ENCODE data around the gene LRMDA.

Gene LRMDA

DNA sequence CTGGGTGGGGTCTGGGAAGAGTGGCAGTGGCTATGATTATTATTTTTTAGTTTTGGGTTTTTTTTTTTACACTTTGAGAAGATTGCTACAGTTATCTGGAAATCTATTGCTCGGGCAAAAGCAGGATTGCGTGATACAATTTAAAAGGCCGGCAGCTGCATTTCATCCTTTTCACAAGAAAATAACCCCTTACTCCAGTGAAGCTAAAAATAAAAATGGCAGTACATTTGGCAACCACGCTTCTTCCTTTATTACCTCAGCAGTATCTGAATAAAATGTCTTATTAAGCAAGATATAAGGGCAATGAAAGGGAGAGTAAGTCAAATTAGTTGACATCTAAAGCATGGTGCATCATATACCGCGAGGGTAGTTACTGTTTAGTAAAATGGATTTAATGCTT, 496.8 kb downstream of the LRMDA start:
- TF ChIP-seq, protein P1, sequence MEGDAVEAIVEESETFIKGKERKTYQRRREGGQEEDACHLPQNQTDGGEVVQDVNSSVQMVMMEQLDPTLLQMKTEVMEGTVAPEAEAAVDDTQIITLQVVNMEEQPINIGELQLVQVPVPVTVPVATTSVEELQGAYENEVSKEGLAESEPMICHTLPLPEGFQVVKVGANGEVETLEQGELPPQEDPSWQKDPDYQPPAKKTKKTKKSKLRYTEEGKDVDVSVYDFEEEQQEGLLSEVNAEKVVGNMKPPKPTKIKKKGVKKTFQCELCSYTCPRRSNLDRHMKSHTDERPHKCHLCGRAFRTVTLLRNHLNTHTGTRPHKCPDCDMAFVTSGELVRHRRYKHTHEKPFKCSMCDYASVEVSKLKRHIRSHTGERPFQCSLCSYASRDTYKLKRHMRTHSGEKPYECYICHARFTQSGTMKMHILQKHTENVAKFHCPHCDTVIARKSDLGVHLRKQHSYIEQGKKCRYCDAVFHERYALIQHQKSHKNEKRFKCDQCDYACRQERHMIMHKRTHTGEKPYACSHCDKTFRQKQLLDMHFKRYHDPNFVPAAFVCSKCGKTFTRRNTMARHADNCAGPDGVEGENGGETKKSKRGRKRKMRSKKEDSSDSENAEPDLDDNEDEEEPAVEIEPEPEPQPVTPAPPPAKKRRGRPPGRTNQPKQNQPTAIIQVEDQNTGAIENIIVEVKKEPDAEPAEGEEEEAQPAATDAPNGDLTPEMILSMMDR (conservative IDR thresholded peaks at IDR 0.05; ENCODE audit: low read depth, low read length), result no peak
- no peak overlapping the region for H3K4me3 ChIP-seq (ENCODE audit: low read length)
- no peak for DNase-seq (ENCODE audit: low read depth)

DNA sequence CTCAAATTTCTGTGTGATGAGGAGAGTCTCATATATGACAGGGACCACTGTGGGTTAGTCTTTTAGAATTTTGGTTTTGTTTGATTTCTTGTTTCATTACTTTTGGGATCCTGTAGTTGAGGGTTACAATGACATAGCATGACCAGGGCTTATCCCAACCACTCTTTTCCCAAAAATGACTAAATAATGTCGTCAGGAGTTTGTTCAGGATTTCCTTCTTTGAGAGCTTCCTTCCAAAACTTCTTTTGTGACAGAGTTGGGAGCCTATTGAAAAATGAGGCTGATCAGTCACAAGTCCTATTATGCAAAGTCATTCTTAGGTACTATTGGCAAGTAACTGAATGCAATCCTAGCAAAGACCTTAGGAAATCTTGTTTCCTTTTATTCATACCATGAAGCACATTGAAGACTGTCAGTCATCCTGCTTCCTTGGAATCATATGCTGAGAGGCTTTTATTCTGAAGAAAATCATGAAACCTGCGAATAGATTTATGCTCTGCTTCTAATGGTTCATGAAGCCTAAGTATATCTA, 498.3 kb downstream of the LRMDA start:
- DNase-seq (ENCODE audit: low read depth), result no peak
- no peak overlapping the region for H3K4me3 ChIP-seq (ENCODE audit: low read length)
- TF ChIP-seq, protein P1 (conservative IDR thresholded peaks at IDR 0.05; ENCODE audit: low read depth, low read length), result no peak

DNA sequence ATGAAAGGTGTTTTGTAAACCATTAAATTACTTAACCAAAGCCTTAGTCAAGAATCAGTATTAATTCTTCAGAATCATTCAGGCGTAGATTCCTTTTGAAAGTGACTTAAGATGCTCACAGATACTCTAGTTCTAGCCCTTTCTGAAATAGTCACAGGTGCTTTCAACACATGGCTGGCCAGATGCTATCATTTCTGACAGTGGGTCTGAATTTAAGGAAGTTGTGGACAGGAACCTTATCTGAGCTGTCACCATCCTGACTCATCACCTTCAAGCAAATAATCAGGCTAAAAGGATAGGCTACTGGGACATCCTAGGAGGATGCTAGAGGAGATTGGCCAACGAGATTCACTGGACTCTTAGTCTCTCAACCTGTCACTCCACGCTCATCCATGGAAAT, 501.5 kb downstream of the LRMDA start:
- TF ChIP-seq, protein P1 (conservative IDR thresholded peaks at IDR 0.05; ENCODE audit: low read depth, low read length), result no peak
- H3K4me3 ChIP-seq (ENCODE audit: low read length), result no peak overlapping the region
- DNase-seq (ENCODE audit: low read depth), result no peak

DNA sequence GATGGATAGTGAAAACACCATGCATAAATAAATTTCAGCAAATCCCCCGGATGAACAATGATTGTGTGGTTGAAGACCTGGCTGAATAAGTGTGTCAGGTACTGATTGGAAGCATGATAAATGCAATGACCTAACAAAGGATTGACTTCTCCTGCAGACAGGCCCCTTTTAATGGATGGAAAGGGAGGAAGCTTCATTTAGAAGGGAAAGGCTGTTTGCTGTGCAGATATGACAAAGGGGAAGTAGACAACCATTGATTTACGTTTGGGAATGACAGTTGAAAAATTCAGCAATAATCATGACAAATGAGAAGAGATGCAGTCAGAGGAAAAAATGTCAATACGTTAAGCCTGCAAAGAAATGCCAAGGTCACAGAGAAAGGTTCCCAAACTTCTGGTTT, 503.8 kb downstream of the LRMDA start:
- TF ChIP-seq, protein P1 (conservative IDR thresholded peaks at IDR 0.05; ENCODE audit: low read depth, low read length), result no peak
- DNase-seq (ENCODE audit: low read depth), result no peak
- no peak overlapping the region for H3K4me3 ChIP-seq (ENCODE audit: low read length)

DNA sequence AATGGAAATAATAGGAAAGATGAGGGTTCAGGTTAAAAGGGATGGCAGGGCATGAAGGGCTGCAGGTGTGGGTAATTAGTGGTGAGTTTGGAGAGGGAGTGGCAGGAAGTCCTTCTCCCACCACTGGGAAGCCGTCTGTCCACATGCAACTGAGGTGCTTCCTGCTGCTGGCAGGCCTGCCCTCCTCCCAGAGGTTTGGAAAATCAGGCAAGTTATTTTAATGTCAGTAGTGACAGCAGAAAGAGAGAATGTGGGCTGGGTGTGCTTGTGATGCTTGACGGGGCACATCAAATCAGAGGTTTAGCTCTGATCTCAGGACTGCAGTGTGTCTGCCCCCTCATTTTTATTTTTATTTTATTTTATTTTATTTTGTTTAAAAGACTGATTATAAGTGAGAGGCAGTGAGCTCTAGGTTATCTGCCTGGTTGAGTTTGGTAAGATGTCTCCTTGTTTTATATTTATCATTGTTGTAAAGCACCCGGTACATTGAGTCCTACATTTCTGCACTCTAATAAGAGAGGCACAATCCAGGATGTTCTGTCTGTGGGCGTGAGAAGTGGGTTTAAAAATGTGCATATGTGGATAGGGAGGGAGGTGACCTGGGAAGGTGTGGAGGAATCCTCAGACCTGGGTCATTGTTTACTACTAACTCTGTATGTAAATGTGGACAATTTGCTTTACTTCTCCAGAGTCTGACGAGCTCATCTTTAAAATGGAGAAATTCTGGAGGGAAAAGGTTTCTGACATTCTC, 504.4 kb downstream of the LRMDA start:
- no peak for DNase-seq (ENCODE audit: low read depth)
- TF ChIP-seq, protein P1 (conservative IDR thresholded peaks at IDR 0.05; ENCODE audit: low read depth, low read length), result no peak
- no peak overlapping the region for H3K4me3 ChIP-seq (ENCODE audit: low read length)

DNA sequence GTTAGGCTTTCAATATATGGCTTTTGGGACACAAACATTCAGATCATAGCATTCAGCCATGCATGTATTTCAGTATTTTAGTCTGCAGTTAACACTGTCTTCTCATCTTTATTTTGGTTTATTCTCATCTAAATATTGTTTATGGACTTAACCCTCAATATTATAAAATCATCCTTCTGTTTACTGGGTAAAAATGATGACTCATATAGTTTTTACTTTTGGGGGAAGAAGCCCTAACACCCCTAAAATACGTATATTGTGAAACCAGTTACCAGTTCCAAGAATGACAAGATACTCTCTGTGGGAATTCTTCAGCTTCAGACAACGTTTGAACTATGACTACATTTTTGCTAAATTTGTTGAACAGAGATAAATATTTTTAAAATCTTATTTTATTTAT, 505.4 kb downstream of the LRMDA start:
- H3K4me3 ChIP-seq (ENCODE audit: low read length), result no peak overlapping the region
- no peak for DNase-seq (ENCODE audit: low read depth)
- TF ChIP-seq, protein P1 (conservative IDR thresholded peaks at IDR 0.05; ENCODE audit: low read depth, low read length), result no peak

DNA sequence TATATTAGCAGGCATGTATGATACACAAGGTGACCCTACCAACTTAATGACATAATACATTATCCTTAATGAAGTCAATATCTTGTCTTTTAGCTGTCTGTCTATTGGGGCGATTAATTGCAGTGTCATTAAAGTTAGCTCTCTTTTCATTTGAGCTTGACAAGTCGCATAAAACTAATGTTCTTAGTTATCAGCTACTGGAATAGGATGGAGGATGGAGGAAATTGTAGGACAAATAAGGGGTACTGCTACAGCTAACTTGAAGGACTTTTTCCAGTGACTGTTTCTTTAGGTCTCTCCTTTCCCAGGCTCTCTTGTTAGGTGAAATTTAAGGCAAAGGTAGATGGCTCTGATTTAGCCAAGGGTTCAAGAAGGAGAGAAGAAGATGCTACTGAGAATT, 506.4 kb downstream of the LRMDA start:
- TF ChIP-seq, protein P1 (conservative IDR thresholded peaks at IDR 0.05; ENCODE audit: low read depth, low read length), result no peak
- no peak overlapping the region for H3K4me3 ChIP-seq (ENCODE audit: low read length)
- DNase-seq (ENCODE audit: low read depth), result no peak
